Esophagus squamous epithelium (tissue), 4 donors: ENCODE measurements around the gene SMPD2.

Experiments used
- CTCF ChIP-seq, 6 experiments: fragments of 450-650 bp in 4 of 6; fragments of 200-600 bp in 2 of 6; sonication (generic) in 2 of 6; IDR thresholded peaks; one replicate each; pipeline ENCODE4 v1.5.1; 2016 to 2019; ENCODE audit warnings: antibody characterized with exemption in 6 of 6, mild to moderate bottlenecking in 4 of 6, moderate library complexity in 4 of 6
- POLR2A ChIP-seq, 4 donors: fragments of 450-650 bp; IDR thresholded peaks; one replicate each; pipeline ENCODE4 v1.6.1; 2017; ENCODE audit warnings: antibody characterized with exemption in 4 of 4, mild to moderate bottlenecking in 4 of 4, moderate library complexity in 3 of 4

GRCh38 chr6:109440331-109441068 lies at the start of gene SMPD2, which contains the start of gene PPIL6:
- TF ChIP-seq CTCF (IDR thresholded peaks at IDR 0.05) (peak in 2 of 6 experiments; percentile 16 to 21), POLR2A (IDR thresholded peaks at IDR 0.05) (peak in 2 of 4 donors; percentile 27 to 59)
